K562 (cell line): ENCODE results near the gene MRPL38. TPM values are rescaled to one million over a fixed set of nuclear protein-coding genes. Genes with fewer than 3 reads are reported as not detected.

ENCODE experiments used
- ATF1 ChIP-seq, 2 experiments: fragments of 450-650 bp in 1 of 2; IDR thresholded peaks; 2 replicates each; pipeline ENCODE4 v1.6.1; 2016; ENCODE audit warnings: missing compliant biosample characterization in 1 of 2, missing genetic modification characterization in 1 of 2
- CBFB ChIP-seq: sonication (generic); formaldehyde crosslinking; IDR thresholded peaks from 2 replicates; pipeline ENCODE4 v1.4.0; 2020; ENCODE audit warnings: mild to moderate bottlenecking, missing genetic modification reagents
- DDX20 ChIP-seq: fragments of 450-650 bp; IDR thresholded peaks from 2 replicates; pipeline ENCODE4 v1.6.1; 2016; ENCODE audit warnings: missing genetic modification characterization, low read depth, mild to moderate bottlenecking, missing compliant biosample characterization, moderate library complexity
- EGR1 ChIP-seq: fragments of 450-650 bp; conservative IDR thresholded peaks from 2 replicates; pipeline ENCODE4 v1.6.1; 2017; ENCODE audit warnings: mild to moderate bottlenecking
- HLTF ChIP-seq: fragments of 450-650 bp; IDR thresholded peaks from 2 replicates; pipeline ENCODE4 v1.6.1; 2016
- HOXB6 ChIP-seq: fragments of 250-450 bp; sonication (Bioruptor Pico); IDR thresholded peaks from 2 replicates; pipeline ENCODE4 v1.5.1; 2022; ENCODE audit warnings: mild to moderate bottlenecking, borderline replicate concordance
- JUNB ChIP-seq: fragments of 450-650 bp; formaldehyde crosslinking; conservative IDR thresholded peaks from 2 replicates; pipeline ENCODE4 v1.4.0; 2020; ENCODE audit warnings: mild to moderate bottlenecking
- JUND ChIP-seq, 2 experiments: IDR thresholded peaks; 2 replicates in 1 of 2; 3 replicates in 1 of 2; pipeline ENCODE4 v1.6.1; 2011; ENCODE audit warnings: borderline replicate concordance in 2 of 2, low read depth in 2 of 2, low read length in 2 of 2, improper control_type of control experiment in 1 of 2, missing biosample characterization in 1 of 2, missing genetic modification characterization in 1 of 2, missing genetic modification reagents in 1 of 2
- KAT2B ChIP-seq: IDR thresholded peaks from one replicate; pipeline ENCODE4 v1.6.1; 2012; ENCODE audit warnings: low read depth, mild to moderate bottlenecking, control low read depth, inconsistent platforms, low read length, moderate library complexity
- KLF10 ChIP-seq: fragments of 250-450 bp; sonication (Bioruptor Pico); IDR thresholded peaks from 2 replicates; pipeline ENCODE4 v1.6.1; 2021; ENCODE audit warnings: matching md5 sums
- LCOR ChIP-seq: sonication (generic); formaldehyde crosslinking; IDR thresholded peaks from 2 replicates; pipeline ENCODE4 v1.8.0; 2022; ENCODE audit warnings: mild to moderate bottlenecking, missing genetic modification reagents
- MECOM ChIP-seq: fragments of 250-450 bp; sonication (Bioruptor Pico); IDR thresholded peaks from 2 replicates; pipeline ENCODE4 v1.8.0; 2022; ENCODE audit warnings: inconsistent platforms
- MYBL2 ChIP-seq, 2 experiments: fragments of 450-650 bp in 1 of 2; sonication (generic) in 1 of 2; formaldehyde crosslinking in 1 of 2; IDR thresholded peaks; 2 replicates each; pipeline versions ENCODE4 v1.6.1 to v1.8.1; 2017 to 2022; ENCODE audit warnings: borderline replicate concordance in 1 of 2, inconsistent platforms in 1 of 2, low read depth in 1 of 2, mild to moderate bottlenecking in 1 of 2, missing genetic modification reagents in 1 of 2, moderate library complexity in 1 of 2
- NCOR1 ChIP-seq: fragments of 450-650 bp; IDR thresholded peaks from 2 replicates; pipeline ENCODE4 v1.6.1; 2016; ENCODE audit warnings: mild to moderate bottlenecking, moderate library complexity
- PHF21A ChIP-seq: fragments of 450-650 bp; IDR thresholded peaks from 2 replicates; pipeline ENCODE4 v1.6.1; 2017; ENCODE audit warnings: low read depth, borderline replicate concordance
- POLR2AphosphoS5 ChIP-seq: IDR thresholded peaks from 2 replicates; pipeline ENCODE4 v1.6.1; 2011; ENCODE audit warnings: mild to moderate bottlenecking, low read depth, low read length, moderate library complexity; ENCODE audit not compliant: control insufficient read depth, insufficient read depth
- RBM15 ChIP-seq: fragments of 200-400 bp; formaldehyde crosslinking; IDR thresholded peaks from 2 replicates; pipeline ENCODE4 v1.6.1; 2018; ENCODE audit warnings: mild to moderate bottlenecking, low read length, moderate library complexity; ENCODE audit not compliant: insufficient read depth
- RBM25 ChIP-seq: fragments of 200-400 bp; formaldehyde crosslinking; IDR thresholded peaks from 2 replicates; pipeline ENCODE4 v1.6.1; 2018; ENCODE audit warnings: low read length, low read depth, moderate library complexity; ENCODE audit not compliant: severe bottlenecking
- RBM39 ChIP-seq: fragments of 200-400 bp; formaldehyde crosslinking; optimal IDR thresholded peaks from 2 replicates; pipeline ENCODE3; 2018; ENCODE audit warnings: low read depth, low read length
- SRF ChIP-seq, 2 experiments: fragments of 250-450, 450-650 bp in 1 of 2; sonication (Bioruptor Pico) in 1 of 2; sonication (generic) in 1 of 2; formaldehyde crosslinking; IDR thresholded peaks; 2 replicates each; pipeline versions ENCODE4 v1.5.0 to v1.5.1; 2020 to 2022; ENCODE audit warnings: mild to moderate bottlenecking in 1 of 2, missing genetic modification reagents in 1 of 2
- TCFL5 ChIP-seq: fragments of 250-450 bp; sonication (Bioruptor Pico); conservative IDR thresholded peaks from 2 replicates; pipeline ENCODE4 v1.6.1; 2021; ENCODE audit warnings: mild to moderate bottlenecking, moderate library complexity, matching md5 sums
- ZNF197 ChIP-seq: fragments of 200-800 bp; sonication (Bioruptor generic); IDR thresholded peaks from 2 replicates; pipeline ENCODE4 v1.6.1; 2016; ENCODE audit warnings: low read depth, missing genetic modification characterization, missing compliant biosample characterization
- ZNF253 ChIP-seq: fragments of 250-450 bp; sonication (Bioruptor Pico); conservative IDR thresholded peaks from 2 replicates; pipeline ENCODE4 v1.6.1; 2021; ENCODE audit warnings: mild to moderate bottlenecking
- ZNF282 ChIP-seq: sonication (generic); formaldehyde crosslinking; IDR thresholded peaks from 2 replicates; pipeline ENCODE4 v1.8.1; 2023; ENCODE audit warnings: missing genetic modification reagents
- ZNF384 ChIP-seq: IDR thresholded peaks from 2 replicates; pipeline ENCODE4 v1.6.1; 2012; ENCODE audit warnings: low read depth, low read length, improper control_type of control experiment
- polyA plus RNA-seq, 8 experiments: library from polyadenylated mRNA; depleted of rRNA in 4 of 8; stranded (reverse) in 5 of 8; unstranded in 3 of 8; fragments of >200 nt; fragmentation: Nextera tagmentation in 2 of 8; fragmentation: Illumina TruSeq in 1 of 8; extraction: Ambion mirVana in 2 of 8; extraction: Trizol in 1 of 8; gene quantifications; 2 replicates each; pipeline versions ENCODE4 v1.2.1 to v1.2.3, GENCODE V29; 2011 to 2014; ENCODE audit warnings: inconsistent platforms in 1 of 8, missing spikeins in 1 of 8
- total RNA-seq, 7 experiments: library from RNA; depleted of rRNA in 6 of 7; stranded (reverse); fragments of >200 nt in 6 of 7; fragmentation: Illumina TruSeq in 2 of 7; extraction: Trizol in 2 of 7; gene quantifications; 2 replicates each; pipeline versions ENCODE4 v1.2.1 to v1.2.3, GENCODE V29; 2011 to 2021; ENCODE audit warnings: low replicate concordance in 1 of 7
- TF ChIP-seq, protein P1 (sequence below): fragments of 450-650 bp; IDR thresholded peaks from 2 replicates; pipeline ENCODE4 v1.6.1; 2016; ENCODE audit warnings: antibody characterized with exemption
- TF ChIP-seq, protein P2 (sequence below): sonication (generic); formaldehyde crosslinking; IDR thresholded peaks from 2 replicates; pipeline ENCODE4 v1.8.0; 2022; ENCODE audit warnings: mild to moderate bottlenecking, missing genetic modification reagents

The MRPL38 gene
- total and polyA plus RNA-seq, 9 of the 15 experiments (the other 6 are each of a cell fraction or from before 2014, with no cell fraction given) = 4.5 to 154 (median 48.5) TPM

GRCh38 chr17:75904749-75905521 is at the start of gene MRPL38 (continued):
- TF ChIP-seq PHF21A = peak; percentile 95
- TF ChIP-seq SRF (CRISPR knock-in tag; IDR thresholded peaks at IDR 0.05) = peak in 1 of 2 experiments; percentile 38; a peak in 1 of 4 replicates
- TF ChIP-seq ZNF253 (CRISPR knock-in tag) = no peak
- TF ChIP-seq ZNF384 = no peak; the same call in 1 of the 2 replicates
- TF ChIP-seq NCOR1 = peak; percentile 42
- TF ChIP-seq JUND (IDR thresholded peaks at IDR 0.05; ENCODE audit: borderline replicate concordance, low read depth, low read length) = peak; percentile 62
- peak; percentile 50; the same call in 1 of the 3 replicates for TF ChIP-seq JUND (tag; IDR thresholded peaks at IDR 0.05; ENCODE audit: borderline replicate concordance, low read depth, low read length)
- peak; percentile 68; the same call in 1 of the 2 replicates for TF ChIP-seq ZNF282 (CRISPR knock-in tag)
- TF ChIP-seq RBM39 = no peak
- TF ChIP-seq, protein P1, sequence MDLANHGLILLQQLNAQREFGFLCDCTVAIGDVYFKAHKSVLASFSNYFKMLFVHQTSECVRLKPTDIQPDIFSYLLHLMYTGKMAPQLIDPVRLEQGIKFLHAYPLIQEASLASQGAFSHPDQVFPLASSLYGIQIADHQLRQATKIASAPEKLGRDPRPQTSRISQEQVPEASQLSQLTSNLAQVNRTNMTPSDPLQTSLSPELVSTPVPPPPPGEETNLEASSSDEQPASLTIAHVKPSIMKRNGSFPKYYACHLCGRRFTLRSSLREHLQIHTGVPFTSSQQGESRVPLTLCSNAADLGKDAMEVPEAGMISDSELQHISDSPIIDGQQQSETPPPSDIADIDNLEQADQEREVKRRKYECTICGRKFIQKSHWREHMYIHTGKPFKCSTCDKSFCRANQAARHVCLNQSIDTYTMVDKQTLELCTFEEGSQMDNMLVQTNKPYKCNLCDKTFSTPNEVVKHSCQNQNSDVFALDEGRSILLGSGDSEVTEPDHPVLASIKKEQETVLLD = peak; percentile 47
- TF ChIP-seq LCOR = peak; percentile 95
- no peak for TF ChIP-seq JUNB (CRISPR knock-in tag)
- no peak for TF ChIP-seq DDX20 (tag)
- peak; percentile 39; the same call in 1 of the 2 replicates for TF ChIP-seq POLR2AphosphoS5
- no peak for TF ChIP-seq MECOM (CRISPR knock-in tag)
- TF ChIP-seq ATF1 (CRISPR knock-in tag; IDR thresholded peaks at IDR 0.05) = no peak
- peak; percentile 76 for TF ChIP-seq ATF1 (tag; IDR thresholded peaks at IDR 0.05)
- no peak for TF ChIP-seq KAT2B
- no peak for TF ChIP-seq KLF10
- no peak for TF ChIP-seq RBM25
- peak; percentile 49; the same call in 1 of the 2 replicates for TF ChIP-seq EGR1
- no peak for TF ChIP-seq HOXB6
- no peak for TF ChIP-seq MYBL2 (IDR thresholded peaks at IDR 0.05; ENCODE audit: low read depth)
- no peak for TF ChIP-seq MYBL2 (CRISPR knock-in tag; IDR thresholded peaks at IDR 0.05; ENCODE audit: borderline replicate concordance)
- no peak for TF ChIP-seq TCFL5 (CRISPR knock-in tag)
- TF ChIP-seq, protein P2, sequence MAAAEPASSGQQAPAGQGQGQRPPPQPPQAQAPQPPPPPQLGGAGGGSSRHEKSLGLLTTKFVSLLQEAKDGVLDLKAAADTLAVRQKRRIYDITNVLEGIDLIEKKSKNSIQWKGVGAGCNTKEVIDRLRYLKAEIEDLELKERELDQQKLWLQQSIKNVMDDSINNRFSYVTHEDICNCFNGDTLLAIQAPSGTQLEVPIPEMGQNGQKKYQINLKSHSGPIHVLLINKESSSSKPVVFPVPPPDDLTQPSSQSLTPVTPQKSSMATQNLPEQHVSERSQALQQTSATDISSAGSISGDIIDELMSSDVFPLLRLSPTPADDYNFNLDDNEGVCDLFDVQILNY = peak; percentile 64; the same call in 1 of the 2 replicates
- TF ChIP-seq ZNF197 (CRISPR knock-in tag) = 0 out of 2 replicates have a peak, but pooled peaks have one; percentile 26
- peak; percentile 67; the same call in 1 of the 2 replicates for TF ChIP-seq HLTF
- no peak for TF ChIP-seq RBM15
- no peak for TF ChIP-seq CBFB (CRISPR knock-in tag)
